Mesendoderm (in vitro differentiated cells): ENCODE data around the gene ANKRD39.

ENCODE experiments used
- DNase-seq: peaks from one replicate; pipeline ENCODE4 v3.0.0; 2013
- H2AK5ac ChIP-seq: 2 replicates; pipeline ENCODE4 v1.6.1; 2013; ENCODE audit warnings: low read length, inconsistent platforms
- H2BK120ac ChIP-seq: 2 replicates; pipeline ENCODE4 v1.6.1; 2013; ENCODE audit warnings: low read depth, mild to moderate bottlenecking, low read length, moderate library complexity, mixed read lengths
- H2BK15ac ChIP-seq: replicated peaks from 2 replicates; pipeline ENCODE4 v1.6.1; 2013; ENCODE audit warnings: low read depth, mild to moderate bottlenecking, moderate library complexity
- H2BK5ac ChIP-seq: 2 replicates; pipeline ENCODE4 v1.6.1; 2013; ENCODE audit warnings: low read length, inconsistent platforms
- H3K18ac ChIP-seq: 2 replicates; pipeline ENCODE4 v1.6.1; 2013; ENCODE audit warnings: mild to moderate bottlenecking, low read length, mixed read lengths
- H3K23ac ChIP-seq: one replicate; pipeline ENCODE4 v1.6.1; 2013; ENCODE audit warnings: low read length
- H3K27ac ChIP-seq: 2 replicates; pipeline ENCODE4 v1.5.1; 2013; ENCODE audit warnings: low read depth, mild to moderate bottlenecking, inconsistent platforms, low read length, moderate library complexity
- H3K27me3 ChIP-seq: 2 replicates; pipeline ENCODE4 v1.6.1; 2013; ENCODE audit warnings: low read length, control low read depth, mild to moderate bottlenecking, inconsistent platforms; ENCODE audit not compliant: insufficient read depth, poor library complexity
- H3K36me3 ChIP-seq: 2 replicates; pipeline ENCODE4 v1.6.1; 2013; ENCODE audit warnings: low read length, inconsistent platforms; ENCODE audit not compliant: control insufficient read depth, insufficient read depth
- H3K4ac ChIP-seq: one replicate; pipeline ENCODE4 v1.6.1; 2013; ENCODE audit warnings: low read depth, mild to moderate bottlenecking, low read length, moderate library complexity
- H3K4me1 ChIP-seq: 2 replicates; pipeline ENCODE4 v1.6.1; 2013; ENCODE audit warnings: low read depth, low read length, inconsistent platforms; ENCODE audit not compliant: control insufficient read depth
- H3K4me2 ChIP-seq: 2 replicates; pipeline ENCODE4 v1.6.1; 2013; ENCODE audit warnings: low read length
- H3K4me3 ChIP-seq: 2 replicates; pipeline ENCODE4 v1.5.1; 2013; ENCODE audit warnings: mild to moderate bottlenecking, low read length
- H3K56ac ChIP-seq: one replicate; pipeline ENCODE4 v1.6.1; 2013; ENCODE audit warnings: low read length
- H3K79me1 ChIP-seq: 2 replicates; pipeline ENCODE4 v1.6.1; 2013; ENCODE audit warnings: low read length, inconsistent platforms
- H3K79me2 ChIP-seq: 2 replicates; pipeline ENCODE4 v1.6.1; 2013; ENCODE audit warnings: mild to moderate bottlenecking, low read length; ENCODE audit not compliant: control insufficient read depth, insufficient read depth
- H3K9ac ChIP-seq: 2 replicates; pipeline ENCODE4 v1.6.1; 2013; ENCODE audit warnings: low read length, inconsistent platforms
- H4K5ac ChIP-seq: one replicate; pipeline ENCODE4 v1.6.1; 2013; ENCODE audit warnings: low read length
- H4K8ac ChIP-seq: one replicate; pipeline ENCODE4 v1.6.1; 2013; ENCODE audit warnings: low read depth, mild to moderate bottlenecking, control low read depth, low read length, moderate library complexity
- WGBS: extraction: QIAGEN DNeasy Blood & Tissue Kit; methylation state at CpG from one replicate; pipeline ENCODE4 v1.1.7; 2013; ENCODE audit warnings: low lambda C conversion rate, missing lambda C conversion rate; ENCODE audit not compliant: insufficient coverage; ENCODE audit errors: extremely low coverage; 5-methylcytosine and 5-hydroxymethylcytosine counted together

Gene ANKRD39

DNA sequence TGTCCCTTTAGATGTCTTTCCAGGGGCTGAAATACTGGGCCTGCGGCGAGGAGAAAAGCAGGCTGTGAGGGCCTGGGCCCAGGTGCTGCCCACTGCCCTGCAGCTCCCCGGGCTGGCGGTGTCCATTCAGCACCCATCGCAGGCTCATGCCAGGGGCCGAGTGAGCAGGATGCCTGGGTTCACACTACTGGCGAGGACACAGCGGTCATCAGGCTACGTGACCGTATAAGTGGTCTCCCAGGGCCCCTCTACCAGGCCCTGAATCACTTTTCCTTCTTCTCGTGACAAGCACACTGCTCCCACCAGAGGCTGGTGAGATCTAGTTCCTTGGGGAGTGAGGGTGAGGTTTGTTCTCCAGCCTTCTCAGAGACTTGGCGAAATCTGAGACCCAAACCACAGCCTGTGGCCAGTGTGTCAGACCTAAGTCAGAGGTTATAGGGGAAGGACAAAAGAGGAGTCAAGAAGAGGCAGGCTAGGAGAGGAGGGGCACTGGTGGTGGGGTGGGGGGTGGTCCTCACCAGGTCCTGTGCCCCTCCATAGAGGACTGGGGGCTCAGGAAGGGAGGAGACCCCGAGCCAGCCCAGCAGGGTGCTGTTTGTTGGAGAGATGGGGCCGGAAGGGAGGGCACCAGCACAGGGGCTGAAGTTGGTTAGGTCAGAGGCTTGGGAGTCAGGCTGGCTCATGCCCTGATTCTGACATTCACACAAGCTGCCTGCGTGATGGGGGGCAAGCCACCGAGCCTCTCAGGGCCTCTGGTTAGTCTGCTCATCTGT, 18.6 kb upstream of the ANKRD39 start:
- no CpG with 5 or more reads among the region's 16 CpGs for WGBS
- no peak overlapping the region for H3K4me3 ChIP-seq
- no peak overlapping the region for H2BK15ac ChIP-seq
- H3K4me2 ChIP-seq, result no peak overlapping the region
- peak overlapping the region; percentile 24 for H3K18ac ChIP-seq
- no peaks in the 10 kb centered on the region for H3K79me1 ChIP-seq
- H3K27me3 ChIP-seq, result no peaks in the 10 kb centered on the region
- H3K23ac ChIP-seq, result no peak overlapping the region
- no peaks in the 10 kb centered on the region for H3K36me3 ChIP-seq
- no peak overlapping the region for H4K5ac ChIP-seq
- H2BK120ac ChIP-seq, result no peak overlapping the region
- H3K4me1 ChIP-seq, result peaks cover 24% of the 10 kb centered on the region
- DNase-seq, result peak; percentile 40
- peak overlapping the region; percentile 58 for H2BK5ac ChIP-seq
- H3K56ac ChIP-seq, result peak overlapping the region; percentile 49
- no peak overlapping the region for H4K8ac ChIP-seq
- peak overlapping the region; percentile 31 for H3K9ac ChIP-seq
- peak overlapping the region; percentile 25 for H3K27ac ChIP-seq
- no peaks in the 10 kb centered on the region for H3K79me2 ChIP-seq
- peak overlapping the region; percentile 87 for H2AK5ac ChIP-seq
- H3K4ac ChIP-seq, result no peak overlapping the region

DNA sequence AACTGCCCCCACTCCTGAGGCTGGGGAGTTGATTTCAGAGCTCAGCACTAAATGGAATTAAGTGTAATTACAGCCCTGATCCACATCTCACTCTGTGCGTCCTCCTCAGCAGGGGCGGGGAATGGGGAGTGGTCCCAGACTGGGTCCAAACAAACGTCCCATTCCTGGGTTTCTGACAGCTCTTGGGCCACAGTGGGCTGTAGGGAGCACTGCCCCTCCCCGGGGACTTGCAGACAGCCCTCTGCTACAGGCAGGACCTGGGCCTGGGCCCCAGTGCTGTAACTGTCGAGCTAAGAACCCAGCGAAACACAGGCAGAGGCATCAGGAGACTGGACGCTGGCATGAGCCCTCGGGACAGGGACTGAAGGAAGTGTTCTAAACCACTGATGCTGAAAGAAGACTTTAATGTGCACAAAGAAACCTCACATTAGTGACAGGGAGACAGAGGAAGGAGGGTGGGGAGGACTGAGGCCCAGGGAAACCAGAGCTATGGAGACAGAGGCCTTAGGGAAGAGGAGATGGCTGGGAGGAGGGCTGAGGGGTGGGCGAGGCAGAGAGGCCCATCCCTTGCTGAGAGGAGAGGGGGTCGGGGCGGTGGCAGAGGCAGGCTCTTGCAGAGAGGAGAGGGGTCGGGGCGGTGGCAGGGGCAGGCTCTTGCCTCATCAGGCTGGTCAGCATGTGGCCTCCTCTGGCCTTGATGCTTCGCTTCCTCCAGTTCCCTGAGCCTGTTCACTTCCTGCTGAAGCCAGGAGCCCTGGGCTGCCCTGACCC, 17.9 kb upstream of the ANKRD39 start:
- Histone ChIP-seq H3K9ac (peak overlapping the region; percentile 31), H4K5ac (no peak overlapping the region), H3K56ac (peak overlapping the region; percentile 49), H3K4ac (no peak overlapping the region), H3K36me3 (no peaks in the 10 kb centered on the region), H2BK5ac (peak overlapping the region; percentile 64), H3K79me2 (no peaks in the 10 kb centered on the region), H3K23ac (peak overlapping the region; percentile 48), H2AK5ac (peak overlapping the region; percentile 17), H3K18ac (peak overlapping the region; percentile 24), H3K27me3 (no peaks in the 10 kb centered on the region), H3K4me2 (no peak overlapping the region), H3K79me1 (no peaks in the 10 kb centered on the region), H4K8ac (no peak overlapping the region), H2BK15ac (no peak overlapping the region), H3K4me3 (no peak overlapping the region), H3K4me1 (peaks cover 25% of the 10 kb centered on the region), H3K27ac (peak overlapping the region; percentile 25), H2BK120ac (no peak overlapping the region)
- DNase-seq, result peak; percentile 68
- no CpG with 5 or more reads among the region's 14 CpGs for WGBS

DNA sequence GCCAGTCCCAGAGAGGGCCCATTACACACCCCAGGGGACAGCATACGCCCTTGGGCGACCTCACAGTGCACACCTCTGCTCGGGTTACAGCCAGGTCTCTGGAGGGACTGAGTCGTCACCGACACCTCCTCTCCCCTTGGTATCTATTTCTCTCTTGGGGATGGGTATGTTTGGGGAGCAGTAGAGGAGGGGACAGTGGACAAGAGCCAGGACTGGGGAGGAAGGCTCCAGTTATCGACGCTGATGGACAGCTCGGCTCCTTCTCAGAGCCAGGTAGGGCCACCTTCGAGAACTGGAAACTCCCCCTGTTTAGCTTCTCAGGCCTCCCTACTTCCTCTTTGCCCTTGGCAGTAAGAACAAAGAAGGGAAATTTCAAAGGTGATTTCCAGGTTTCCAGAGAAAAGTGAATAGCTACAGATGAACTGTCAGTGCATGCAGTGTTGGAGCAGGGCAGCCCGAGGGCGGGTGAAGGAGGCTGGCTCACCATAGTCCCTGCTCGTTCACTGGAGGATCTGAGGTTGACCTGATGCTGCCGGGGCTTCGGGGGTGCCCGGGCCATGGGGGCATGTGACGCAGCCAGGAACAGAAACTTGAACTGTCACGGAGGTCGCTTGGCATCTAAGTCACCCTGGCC, 16.5 kb upstream of the ANKRD39 start:
- Histone ChIP-seq H4K5ac (no peak overlapping the region), H2BK15ac (no peak overlapping the region), H3K4me1 (peaks cover 28% of the 10 kb centered on the region), H3K79me1 (no peaks in the 10 kb centered on the region), H3K27ac (no peak overlapping the region), H2BK120ac (no peak overlapping the region), H3K23ac (no peak overlapping the region), H3K56ac (peak overlapping the region; percentile 26), H2BK5ac (no peak overlapping the region), H3K4ac (no peak overlapping the region), H3K18ac (no peak overlapping the region), H2AK5ac (no peak overlapping the region), H3K4me3 (no peak overlapping the region), H3K27me3 (no peaks in the 10 kb centered on the region), H3K36me3 (no peaks in the 10 kb centered on the region), H3K9ac (peak overlapping the region; percentile 19), H4K8ac (no peak overlapping the region), H3K4me2 (no peak overlapping the region), H3K79me2 (no peaks in the 10 kb centered on the region)
- no peak for DNase-seq
- no CpG with 5 or more reads among the region's 18 CpGs for WGBS

DNA sequence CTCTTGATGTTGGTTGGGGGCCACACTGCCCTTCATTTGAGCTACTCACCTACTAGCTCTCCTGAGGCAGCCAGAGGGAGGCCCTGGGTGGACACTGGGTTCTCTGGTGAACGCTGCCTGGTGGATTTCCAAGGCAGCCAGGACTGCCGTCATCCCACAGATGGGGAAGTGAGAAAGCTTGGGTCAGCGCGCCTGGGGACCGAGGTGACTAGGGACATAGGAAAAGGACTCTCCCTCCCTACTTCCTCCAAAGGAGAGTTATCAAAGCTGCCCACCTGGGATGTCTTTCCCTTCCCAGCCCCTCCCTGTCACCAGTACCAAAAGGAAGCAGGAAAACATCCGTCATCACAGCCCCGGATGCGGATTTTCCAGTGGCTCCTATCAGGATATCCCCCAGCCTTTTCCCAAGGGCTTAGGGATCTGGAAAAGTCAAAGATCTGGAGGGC, 15.9 kb upstream of the ANKRD39 start:
- Histone ChIP-seq H4K8ac (no peak overlapping the region), H2BK120ac (no peak overlapping the region), H3K79me1 (no peaks in the 10 kb centered on the region), H3K4ac (no peak overlapping the region), H3K18ac (peak overlapping the region; percentile 15), H3K9ac (no peak overlapping the region), H3K79me2 (peaks cover 2% of the 10 kb centered on the region), H3K4me2 (no peak overlapping the region), H3K36me3 (no peaks in the 10 kb centered on the region), H3K56ac (peak overlapping the region; percentile 26), H2BK5ac (peak overlapping the region; percentile 1), H3K27me3 (no peaks in the 10 kb centered on the region), H2BK15ac (no peak overlapping the region), H3K4me1 (peaks cover 28% of the 10 kb centered on the region), H3K27ac (no peak overlapping the region), H2AK5ac (peak overlapping the region; percentile 67), H3K4me3 (no peak overlapping the region), H3K23ac (no peak overlapping the region), H4K5ac (no peak overlapping the region)
- no CpG with 5 or more reads among the region's 8 CpGs for WGBS
- DNase-seq, result peak; percentile 53

DNA sequence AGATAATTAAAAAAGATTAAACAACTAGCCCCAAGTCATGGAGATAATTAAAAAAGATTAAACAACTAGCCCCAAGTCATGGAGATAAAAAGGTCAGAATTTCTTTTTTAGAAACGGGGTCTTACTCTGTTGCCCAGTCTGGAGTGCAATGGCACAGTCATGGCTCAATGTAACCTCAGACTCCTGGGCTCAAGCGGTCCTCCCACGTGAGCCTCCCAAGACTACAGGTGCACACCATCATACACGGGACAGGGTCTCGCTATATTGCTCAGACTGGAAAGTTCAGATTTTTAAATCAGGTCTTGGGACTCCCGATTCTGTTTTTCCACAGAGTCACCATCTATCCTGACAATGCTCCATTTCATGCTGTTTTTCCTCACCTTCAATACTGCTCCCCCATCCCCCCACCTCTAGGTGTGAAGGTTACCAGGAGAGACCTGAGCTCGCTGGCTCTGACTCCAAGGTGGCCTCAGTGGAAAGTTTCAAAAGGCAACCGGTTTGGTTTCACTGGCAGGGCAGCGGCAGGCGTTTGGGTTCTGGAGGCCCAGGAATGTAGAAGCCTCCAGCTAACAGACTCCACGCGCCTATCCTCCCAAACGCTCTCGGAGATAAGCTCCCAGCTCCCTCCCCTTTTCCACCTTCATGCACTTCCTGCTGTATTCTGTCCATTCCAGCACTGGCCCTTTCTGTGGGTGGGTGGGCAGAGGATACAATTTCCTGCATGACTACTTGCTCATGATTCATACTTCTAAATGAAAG, 15.0 kb upstream of the ANKRD39 start:
- no CpG with 5 or more reads among the region's 14 CpGs for WGBS
- H3K36me3 ChIP-seq, result no peaks in the 10 kb centered on the region
- no peak overlapping the region for H3K4ac ChIP-seq
- H3K18ac ChIP-seq, result no peak overlapping the region
- no peak overlapping the region for H4K8ac ChIP-seq
- H3K56ac ChIP-seq, result peak overlapping the region; percentile 62
- no peak overlapping the region for H2BK120ac ChIP-seq
- no peak overlapping the region for H2BK15ac ChIP-seq
- no peak overlapping the region for H3K4me3 ChIP-seq
- no peak overlapping the region for H2BK5ac ChIP-seq
- H3K9ac ChIP-seq, result no peak overlapping the region
- H2AK5ac ChIP-seq, result no peak overlapping the region
- no peaks in the 10 kb centered on the region for H3K27me3 ChIP-seq
- no peak overlapping the region for H4K5ac ChIP-seq
- no peaks in the 10 kb centered on the region for H3K79me1 ChIP-seq
- no peak overlapping the region for H3K4me2 ChIP-seq
- DNase-seq, result peak; percentile 87
- no peak overlapping the region for H3K23ac ChIP-seq
- H3K4me1 ChIP-seq, result peaks cover 28% of the 10 kb centered on the region
- H3K27ac ChIP-seq, result peak overlapping the region; percentile 9
- peaks cover 9% of the 10 kb centered on the region for H3K79me2 ChIP-seq
